GM12878 (cell line): Measurements from ENCODE around the gene CEP68. TPM values are rescaled to one million over a fixed set of nuclear protein-coding genes. Genes with fewer than 3 reads are reported as not detected.
A peak's percentile ranks its signal among the peaks of the same experiment; 100 is the strongest.

Source experiments
- ATAC-seq: fragments of 200-7000 bp; cut with Tn5 transposase; 3 replicates; pipeline ENCODE4 v1.9.1; 2020; ENCODE audit warnings: mild to moderate bottlenecking, moderate library complexity
- BruUV-seq: library from RNA; stranded (reverse); fragments of 400-500 nt; replicated peaks from 2 replicates; lab custom pipeline; 2021; lab: Mats Ljungman, UMichigan
- CTCF ChIA-PET: fragments of 300-600 bp; sonication (Branson Sonifier 250); formaldehyde crosslinking; extraction: SDS; loops from one replicate; lab custom pipeline; 2021; ENCODE audit warnings: inconsistent platforms; lab: Yijun Ruan, JAX
- POLR2A ChIA-PET: fragments of 350-600 bp; formaldehyde crosslinking; extraction: SDS; loops from one replicate; lab custom pipeline; 2021; ENCODE audit warnings: inconsistent platforms; lab: Charles Lee
- RAD21 ChIA-PET: fragments of 300-600 bp; sonication (Branson Sonifier 250); formaldehyde crosslinking; loops from one replicate; lab custom pipeline; 2023; ENCODE audit warnings: antibody characterized with exemption; ENCODE audit not compliant: unreplicated experiment; lab: Charles Lee
- SMC1A ChIA-PET: fragments of 300-600 bp; sonication (Branson Sonifier 250); formaldehyde crosslinking; loops from one replicate; lab custom pipeline; 2023; ENCODE audit not compliant: unreplicated experiment, uncharacterized antibody; lab: Charles Lee
- DNase-seq: peaks from one replicate; pipeline ENCODE4 v3.0.0-alpha.2; 2011; ENCODE audit warnings: low read depth, low spot score
- FAIRE-seq: peaks from 3 replicates; lab custom pipeline; 2011; peaks lifted over from hg19 to GRCh38; lab: Jason Lieb, UNC
- H2AFZ ChIP-seq: 2 replicates; pipeline ENCODE4 v1.6.0; 2011; ENCODE audit warnings: low read depth, low read length, control low read depth; ENCODE audit not compliant: control insufficient read depth
- H3K27ac ChIP-seq: 2 replicates; pipeline ENCODE4 v1.5.1; 2011; ENCODE audit warnings: control low read depth; ENCODE audit not compliant: control insufficient read depth, insufficient read depth
- H3K27me3 ChIP-seq, 2 experiments: replicated peaks in 1 of 2; 2 replicates each; pipeline versions ENCODE4 v1.6.0 to v1.6.1; 2011; ENCODE audit warnings: low read length in 1 of 2; ENCODE audit not compliant: control insufficient read depth in 2 of 2, insufficient read depth in 2 of 2
- H3K36me3 ChIP-seq, 2 experiments: 2 replicates each; pipeline ENCODE4 v1.5.1; 2011; ENCODE audit warnings: low read length in 1 of 2; ENCODE audit not compliant: control insufficient read depth in 2 of 2, insufficient read depth in 2 of 2
- H3K4me1 ChIP-seq: 2 replicates; pipeline ENCODE4 v1.6.1; 2011; ENCODE audit warnings: mild to moderate bottlenecking, low read length, moderate library complexity, mixed read lengths; ENCODE audit not compliant: control insufficient read depth, insufficient read depth
- H3K4me2 ChIP-seq: 2 replicates; pipeline ENCODE4 v1.6.0; 2011; ENCODE audit warnings: control low read depth; ENCODE audit not compliant: control insufficient read depth, insufficient read depth
- H3K4me3 ChIP-seq: fragments of 200-600 bp; sonication (generic); 2 replicates; pipeline ENCODE4 v1.5.1; 2016
- H3K79me2 ChIP-seq: 2 replicates; pipeline ENCODE4 v1.6.0; 2011; ENCODE audit warnings: low read length; ENCODE audit not compliant: control insufficient read depth, insufficient read depth
- H3K9ac ChIP-seq: 2 replicates; pipeline ENCODE4 v1.8.0; 2011; ENCODE audit warnings: low read length, control low read depth, mixed read lengths; ENCODE audit not compliant: control insufficient read depth, insufficient read depth
- H3K9me3 ChIP-seq: replicated peaks from 3 replicates; pipeline ENCODE4 v1.5.1; 2011; ENCODE audit warnings: mild to moderate bottlenecking, low read length; ENCODE audit not compliant: control insufficient read depth, insufficient read depth
- H4K20me1 ChIP-seq: 2 replicates; pipeline ENCODE4 v1.6.0; 2011; ENCODE audit not compliant: control insufficient read depth, insufficient read depth
- DPF2 ChIP-seq: fragments of 450-650 bp; IDR thresholded peaks from 2 replicates; pipeline ENCODE4 v1.6.1; 2017; ENCODE audit warnings: mild to moderate bottlenecking
- MEF2B ChIP-seq: fragments of 450-650 bp; IDR thresholded peaks from 2 replicates; pipeline ENCODE4 v1.6.1; 2018; ENCODE audit warnings: mild to moderate bottlenecking, moderate library complexity; ENCODE audit not compliant: partially characterized antibody, poor library complexity, severe bottlenecking
- NBN ChIP-seq: fragments of 450-650 bp; IDR thresholded peaks from 2 replicates; pipeline ENCODE4 v1.6.1; 2016
- POLR2A ChIP-seq: IDR thresholded peaks from 2 replicates; pipeline ENCODE4 v1.6.1; 2011; ENCODE audit warnings: low read depth, mild to moderate bottlenecking, low read length
- RAD51 ChIP-seq: fragments of 450-650 bp; IDR thresholded peaks from 2 replicates; pipeline ENCODE4 v1.6.1; 2016; ENCODE audit warnings: moderate library complexity, mild to moderate bottlenecking, inconsistent platforms
- SREBF2 ChIP-seq: IDR thresholded peaks from 2 replicates; pipeline ENCODE4 v1.6.1; 2012; ENCODE audit warnings: mild to moderate bottlenecking, low read length
- USF2 ChIP-seq: IDR thresholded peaks from 2 replicates; pipeline ENCODE4 v1.6.1; 2011; ENCODE audit warnings: low read depth, low read length, improper control_type of control experiment, borderline replicate concordance
- ZNF207 ChIP-seq: fragments of 450-650 bp; IDR thresholded peaks from 2 replicates; pipeline ENCODE4 v1.6.1; 2014; ENCODE audit warnings: antibody characterized with exemption, mild to moderate bottlenecking, borderline replicate concordance
- ZSCAN29 ChIP-seq: fragments of 450-650 bp; IDR thresholded peaks from 2 replicates; pipeline ENCODE4 v1.6.1; 2017; ENCODE audit warnings: mild to moderate bottlenecking, moderate library complexity
- ZZZ3 ChIP-seq: IDR thresholded peaks from 2 replicates; pipeline ENCODE4 v1.6.1; 2011; ENCODE audit warnings: low read depth; ENCODE audit not compliant: control insufficient read depth, insufficient read length
- WGBS: methylation state at CpG from one replicate; pipeline ENCODE4 v1.1.6; 2016; ENCODE audit warnings: low lambda C conversion rate; ENCODE audit not compliant: insufficient replicate concordance, insufficient coverage; ENCODE audit errors: missing lambda C conversion rate; 5-methylcytosine and 5-hydroxymethylcytosine counted together
- in situ Hi-C: fragments of 300-500 bp; cut with MboI; formaldehyde crosslinking; loops from 9 replicates; pipeline ENCODE4 v1.14.3; 2018; ENCODE audit warnings: mixed read lengths
- intact Hi-C: fragments of 100-400 bp; cut with micrococcal nuclease; formaldehyde crosslinking; loops from one replicate; pipeline ENCODE4 v1.14.2; 2022; ENCODE audit not compliant: unreplicated experiment
- polyA plus RNA-seq, 11 experiments: library from polyadenylated mRNA; depleted of rRNA in 4 of 11; unstranded in 6 of 11; stranded (reverse) in 5 of 11; fragments of >200 nt; fragmentation: Nextera tagmentation in 4 of 11; fragmentation: Illumina TruSeq in 1 of 11; extraction: Ambion mirVana in 4 of 11; extraction: Trizol in 1 of 11; gene quantifications; 1 replicate in 1 of 11; 2 replicates in 10 of 11; pipeline versions ENCODE4 v1.2.1 to v1.2.3, GENCODE V29; 2011 to 2016; ENCODE audit warnings: inconsistent platforms in 2 of 11, missing spikeins in 2 of 11, low read depth in 1 of 11
- total RNA-seq, 4 experiments: library from RNA; depleted of rRNA in 3 of 4; stranded (reverse); fragments of >200 nt in 3 of 4; fragmentation: Illumina TruSeq in 1 of 4; extraction: Trizol in 1 of 4; gene quantifications; 2 replicates each; pipeline versions ENCODE4 v1.2.1 to v1.2.3, GENCODE V29; 2013 to 2021

The CEP68 gene
- total and polyA plus RNA-seq, 10 of the 15 experiments (the other 5 are each of a cell fraction or from before 2014, with no cell fraction given), result 1.1 to 11.1 (median 7.4) TPM

- CTCF ChIA-PET, result no interaction called here
- SMC1A ChIA-PET, result interaction anchor here (0.6 to 1.5 kb wide), 2 partner anchors 10 to 673 kb away, joined by 3 read pairs; no protein-coding TSS in a partner anchor
- WGBS, result over 99% methylated on average over 11 of the region's 11 CpGs
- Histone ChIP-seq H3K4me2 (no peak overlapping the region), H3K4me3 (no peak overlapping the region), H4K20me1 (no peaks in the 10 kb centered on the region), H3K79me2 (no peaks in the 10 kb centered on the region), H3K27ac (no peak overlapping the region), H3K36me3 (peaks cover 30 to 39% of the 10 kb centered on the region in 2 experiments), H3K27me3 (no peaks in the 10 kb centered on the region), H3K9ac (no peak overlapping the region), H3K9me3 (no peaks in the 10 kb centered on the region), H2AFZ (no peak overlapping the region), H3K4me1 (peaks cover 19% of the 10 kb centered on the region)
- POLR2A ChIA-PET, result no interaction called here
- BruUV-seq, result no TSS peak
- ATAC-seq, result no peak
- RAD21 ChIA-PET, result no interaction called here
- no peak for DNase-seq
- FAIRE-seq, result no peak
- no peak for TF ChIP-seq SREBF2
- no peak for TF ChIP-seq NBN
- TF ChIP-seq POLR2A, result 0 out of 2 replicates have a peak, but pooled peaks have one; percentile 17
- intact Hi-C loops (no loop called here), in situ Hi-C loops (no loop called here)
These were observed 35.2 kb upstream of the CEP68 start for GRCh38 chr2:65020943-65021528.

GRCh38 chr2:65021709-65022108 is 34.5 kb upstream of the CEP68 start:
- ChIA-PET SMC1A (interaction anchor here (1.5 kb wide), 1 partner anchor 10 kb away, joined by 3 read pairs; no protein-coding TSS in a partner anchor), POLR2A (interaction anchor here (1.5 kb wide), 1 partner anchor 29 kb away, joined by 3 read pairs; no protein-coding TSS in a partner anchor), CTCF (interaction anchor here (0.5 kb wide), 1 partner anchor 444 kb away, joined by 4 read pairs; no protein-coding TSS in a partner anchor), RAD21 (no interaction called here)
- Histone ChIP-seq H3K27me3 (no peaks in the 10 kb centered on the region), H3K4me3 (no peak overlapping the region), H4K20me1 (no peaks in the 10 kb centered on the region), H3K27ac (no peak overlapping the region), H3K36me3 (peaks cover 28 to 35% of the 10 kb centered on the region in 2 experiments), H3K4me1 (peaks cover 19% of the 10 kb centered on the region), H3K4me2 (no peak overlapping the region), H3K79me2 (no peaks in the 10 kb centered on the region), H3K9me3 (no peaks in the 10 kb centered on the region), H3K9ac (no peak overlapping the region), H2AFZ (no peak overlapping the region)
- intact Hi-C loops, result no loop called here
- TF ChIP-seq ZNF207, result no peak
- no peak for TF ChIP-seq ZZZ3
- TF ChIP-seq ZSCAN29, result no peak
- TF ChIP-seq RAD51, result no peak
- no peak for TF ChIP-seq DPF2
- no peak for TF ChIP-seq POLR2A
- TF ChIP-seq USF2, result no peak
- no peak for TF ChIP-seq MEF2B
- FAIRE-seq (no peak), DNase-seq (no peak), ATAC-seq (no peak)
- 100% methylated on average over 4 of the region's 4 CpGs for WGBS
- TSS peak; percentile 43 for BruUV-seq
- in situ Hi-C loops, result no loop called here
